ENCODE data around the gene PIEZO1.

GRCh38 chr16:88798772-88799455, 13.9 kb upstream of the PIEZO1 start:
- TF ChIP-seq, protein P1, sequence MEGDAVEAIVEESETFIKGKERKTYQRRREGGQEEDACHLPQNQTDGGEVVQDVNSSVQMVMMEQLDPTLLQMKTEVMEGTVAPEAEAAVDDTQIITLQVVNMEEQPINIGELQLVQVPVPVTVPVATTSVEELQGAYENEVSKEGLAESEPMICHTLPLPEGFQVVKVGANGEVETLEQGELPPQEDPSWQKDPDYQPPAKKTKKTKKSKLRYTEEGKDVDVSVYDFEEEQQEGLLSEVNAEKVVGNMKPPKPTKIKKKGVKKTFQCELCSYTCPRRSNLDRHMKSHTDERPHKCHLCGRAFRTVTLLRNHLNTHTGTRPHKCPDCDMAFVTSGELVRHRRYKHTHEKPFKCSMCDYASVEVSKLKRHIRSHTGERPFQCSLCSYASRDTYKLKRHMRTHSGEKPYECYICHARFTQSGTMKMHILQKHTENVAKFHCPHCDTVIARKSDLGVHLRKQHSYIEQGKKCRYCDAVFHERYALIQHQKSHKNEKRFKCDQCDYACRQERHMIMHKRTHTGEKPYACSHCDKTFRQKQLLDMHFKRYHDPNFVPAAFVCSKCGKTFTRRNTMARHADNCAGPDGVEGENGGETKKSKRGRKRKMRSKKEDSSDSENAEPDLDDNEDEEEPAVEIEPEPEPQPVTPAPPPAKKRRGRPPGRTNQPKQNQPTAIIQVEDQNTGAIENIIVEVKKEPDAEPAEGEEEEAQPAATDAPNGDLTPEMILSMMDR (IDR thresholded peaks at IDR 0.05), result no peak
- TF ChIP-seq POLR2A (IDR thresholded peaks at IDR 0.05), result no peak
